NCI-H2107 treated with DMSO at 0.1 percent for 48 hours (cell line): ENCODE measurements around the gene POLR1H.
A peak's percentile ranks its signal among the peaks of the same experiment; 100 is the strongest.

Experiments used
- DNase-seq: peaks from one replicate; lab custom pipeline; 2025; ENCODE audit not compliant: unreplicated experiment; lab: John Stamatoyannopoulos, UW

Gene POLR1H

GRCh38 chr6:30093951-30094661, 33.0 kb downstream of the POLR1H start:
- DNase-seq, result no peak

- DNase-seq, result no peak
Observed at GRCh38 chr6:30096829-30097228, 35.8 kb downstream of the POLR1H start.

- no peak for DNase-seq
Observed at GRCh38 chr6:30097902-30098768, 37.1 kb downstream of the POLR1H start.

- no peak for DNase-seq
Observed at GRCh38 chr6:30100154-30100553, 39.1 kb downstream of the POLR1H start.

GRCh38 chr6:30100585-30101443, 39.7 kb downstream of the POLR1H start:
- DNase-seq, result no peak

- DNase-seq, result peak; percentile 15
Observed at GRCh38 chr6:30101444-30102413, 40.7 kb downstream of the POLR1H start.

GRCh38 chr6:30102414-30102969, 41.4 kb downstream of the POLR1H start:
- DNase-seq, result no peak

- peak; percentile 35 for DNase-seq
Observed at GRCh38 chr6:30102970-30103871, 42.2 kb downstream of the POLR1H start.

- no peak for DNase-seq
Observed at GRCh38 chr6:30103872-30104179, 42.8 kb downstream of the POLR1H start.

GRCh38 chr6:30104661-30105060, 43.6 kb downstream of the POLR1H start:
- DNase-seq, result no peak

- DNase-seq, result no peak
Observed at GRCh38 chr6:30111266-30111856, 50.3 kb downstream of the POLR1H start.

- DNase-seq, result no peak
Observed at GRCh38 chr6:30112402-30112994, 51.4 kb downstream of the POLR1H start.

- DNase-seq, result no peak
Observed at GRCh38 chr6:30113003-30113759, 52.1 kb downstream of the POLR1H start, which contains the start of gene TRIM31. TRIM31 (minus strand) TSS chr6:30113090; CDS start chr6:30112805, 285 bp downstream.

GRCh38 chr6:30113841-30114240, 52.8 kb downstream of the POLR1H start:
- DNase-seq, result no peak
